B cell (primary cell): ENCODE measurements around the gene DLAT. TPM values are rescaled to one million over a fixed set of nuclear protein-coding genes. Genes with fewer than 3 reads are reported as not detected.

Source experiments
- ATAC-seq: fragments of 200-7000 bp; cut with Tn5 transposase; one replicate; pipeline ENCODE4 v1.10.0; 2021; ENCODE audit warnings: low read depth, mild to moderate bottlenecking, moderate number of reproducible peaks, moderate library complexity
- CTCF ChIA-PET: fragments of 350-600 bp; sonication (Branson Sonifier 250); formaldehyde crosslinking; loops from one replicate; lab custom pipeline; 2021; ENCODE audit warnings: antibody characterized with exemption, inconsistent platforms; lab: Charles Lee
- POLR2A ChIA-PET: fragments of 350-600 bp; sonication (Branson Sonifier 250); formaldehyde crosslinking; loops from one replicate; lab custom pipeline; 2021; ENCODE audit warnings: antibody characterized with exemption; lab: Charles Lee
- DNase-seq: peaks from one replicate; pipeline ENCODE4 v3.0.0; 2013
- H2AFZ ChIP-seq: 2 replicates; pipeline ENCODE4 v1.6.1; 2012; ENCODE audit warnings: mild to moderate bottlenecking, low read depth, low read length; ENCODE audit not compliant: insufficient read depth, poor library complexity, severe bottlenecking
- H3K27ac ChIP-seq, 2 donors: 1 replicate in 1 of 2; 2 replicates in 1 of 2; pipeline ENCODE4 v1.5.1; 2012 to 2013; ENCODE audit warnings: low read length in 2 of 2, mild to moderate bottlenecking in 2 of 2, moderate library complexity in 1 of 2
- H3K27me3 ChIP-seq, 4 experiments: fragments of 200-600 bp in 1 of 4; sonication (generic) in 1 of 4; replicated peaks in 1 of 4; 1 replicate in 2 of 4; 2 replicates in 2 of 4; pipeline versions ENCODE4 v1.6.1 to v1.7.0; 2013 to 2016; ENCODE audit warnings: low read length in 3 of 4, mild to moderate bottlenecking in 2 of 4, mixed read lengths in 1 of 4, moderate library complexity in 1 of 4; ENCODE audit not compliant: insufficient read depth in 4 of 4, control insufficient read depth in 3 of 4; ENCODE audit errors: control extremely low read depth in 1 of 4
- H3K36me3 ChIP-seq, 2 experiments: replicated peaks in 1 of 2; 1 replicate in 1 of 2; 2 replicates in 1 of 2; pipeline versions ENCODE4 v1.6.1 to v1.7.1; 2013; ENCODE audit warnings: low read length in 1 of 2; ENCODE audit not compliant: insufficient read depth in 2 of 2, control insufficient read depth in 1 of 2; ENCODE audit errors: control extremely low read depth in 1 of 2, extremely low read depth in 1 of 2
- H3K4me1 ChIP-seq, 2 donors: fragments of 200-600 bp in 1 of 2; sonication (generic) in 1 of 2; 1 replicate in 1 of 2; 2 replicates in 1 of 2; pipeline versions ENCODE4 v1.5.1 to v1.6.1; 2013 to 2017; ENCODE audit warnings: low read length in 2 of 2; ENCODE audit not compliant: control insufficient read depth in 2 of 2, insufficient read depth in 2 of 2
- H3K4me2 ChIP-seq: replicated peaks from 2 replicates; pipeline ENCODE3; 2012; ENCODE audit warnings: mild to moderate bottlenecking, low read depth, low read length; ENCODE audit not compliant: poor library complexity, severe bottlenecking
- H3K4me3 ChIP-seq, 5 experiments: fragments of 200-600 bp in 1 of 5; sonication (generic) in 1 of 5; 1 replicate in 3 of 5; 2 replicates in 2 of 5; pipeline versions ENCODE4 v1.5.1 to v1.7.0; 2011 to 2016; ENCODE audit warnings: low read length in 4 of 5, mild to moderate bottlenecking in 4 of 5, low read depth in 2 of 5, control low read depth in 1 of 5, moderate library complexity in 1 of 5; ENCODE audit not compliant: insufficient read depth in 1 of 5; ENCODE audit errors: control extremely low read depth in 1 of 5, extremely low read depth in 1 of 5
- H3K79me2 ChIP-seq: fragments of 200-600 bp; sonication (generic); one replicate; pipeline ENCODE4 v1.6.0; 2016; ENCODE audit warnings: low read length; ENCODE audit not compliant: control insufficient read depth, insufficient read depth
- H3K9ac ChIP-seq: fragments of 200-600 bp; sonication (generic); 2 replicates; pipeline ENCODE4 v1.6.1; 2017; ENCODE audit warnings: mild to moderate bottlenecking, low read length, moderate library complexity
- H3K9me3 ChIP-seq, 3 donors: one replicate each; pipeline versions ENCODE4 v1.6.1 to v1.7.1; 2013; ENCODE audit warnings: low read length in 2 of 3; ENCODE audit not compliant: control insufficient read depth in 2 of 3, insufficient read depth in 1 of 3; ENCODE audit errors: control extremely low read depth in 1 of 3
- H4K20me1 ChIP-seq: 2 replicates; pipeline ENCODE4 v1.6.0; 2012; ENCODE audit warnings: mild to moderate bottlenecking, low read length; ENCODE audit not compliant: insufficient read depth, control insufficient read depth, poor library complexity, severe bottlenecking
- H3K27ac Mint-ChIP-seq: one replicate; pipeline ENCODE4 v1.8.0; 2021; ENCODE audit warnings: mixed read lengths
- H3K27me3 Mint-ChIP-seq: one replicate; pipeline ENCODE4 v1.8.0; 2021; ENCODE audit warnings: mixed read lengths
- H3K4me1 Mint-ChIP-seq: one replicate; pipeline ENCODE4 v1.8.0; 2021; ENCODE audit warnings: mixed read lengths
- H3K4me3 Mint-ChIP-seq: one replicate; pipeline ENCODE4 v1.8.0; 2021; ENCODE audit warnings: mixed read lengths
- H3K9me3 Mint-ChIP-seq: one replicate; pipeline ENCODE4 v1.8.0; 2022; ENCODE audit warnings: mixed read lengths; ENCODE audit not compliant: insufficient read depth
- CTCF ChIP-seq: fragments of 200-600 bp; IDR thresholded peaks from one replicate; pipeline ENCODE4 v1.8.0; 2022; ENCODE audit warnings: antibody characterized with exemption, mild to moderate bottlenecking
- EZH2 ChIP-seq: IDR thresholded peaks from 2 replicates; pipeline ENCODE4 v1.6.1; 2012; ENCODE audit warnings: borderline replicate concordance, low read depth, mild to moderate bottlenecking, moderate library complexity, low read length; ENCODE audit not compliant: insufficient read depth, poor library complexity, severe bottlenecking
- WGBS: methylation state at CpG from one replicate; pipeline ENCODE4 v1.1.5; 2013; ENCODE audit warnings: missing lambda C conversion rate; ENCODE audit not compliant: insufficient coverage; 5-methylcytosine and 5-hydroxymethylcytosine counted together
- intact Hi-C: fragments of 100-400 bp; cut with micrococcal nuclease; formaldehyde crosslinking; loops from one replicate; pipeline ENCODE4 v1.10.0; 2022
- polyA plus RNA-seq: library from polyadenylated mRNA; depleted of rRNA; stranded (reverse); fragments of >200 nt; gene quantifications from 2 replicates; pipeline ENCODE4 v1.2.3, GENCODE V29; 2012
- total RNA-seq, 2 donors: library from RNA; stranded (reverse); fragments of 120-200 nt in 1 of 2; gene quantifications; 1 replicate in 1 of 2; 2 replicates in 1 of 2; pipeline versions ENCODE4 v1.2.3 to v1.2.4, GENCODE V29; 2013 to 2022

DLAT gene
- total and polyA plus RNA-seq, 2 donors (not counting 1 experiment from before 2014, with no cell fraction given): 8.9 to 19.8 TPM

- ChIA-PET POLR2A (no interaction called here), CTCF (interaction anchor here (0.7 to 4.6 kb wide), 13 partner anchors 11 to 384 kb away, joined by 3 to 54 read pairs (median 4); partner anchors contain the start of gene DIXDC1)
- no peak for TF ChIP-seq CTCF
- no peak for TF ChIP-seq EZH2
- Mint-ChIP-seq H3K4me1 (peaks cover 7% of the 10 kb centered on the region), H3K27ac (no peak overlapping the region), H3K27me3 (peaks cover 39% of the 10 kb centered on the region), H3K9me3 (no peaks in the 10 kb centered on the region), H3K4me3 (no peak overlapping the region)
- no CpG with 5 or more reads among the region's 1 CpG for WGBS
- intact Hi-C loops: loop anchor here (5.0 kb wide), 1 partner anchor 414 kb away; no protein-coding TSS in a partner anchor
- Histone ChIP-seq H3K4me3 (no peak overlapping the region), H3K79me2 (no peaks in the 10 kb centered on the region), H3K4me2 (no peak overlapping the region), H3K36me3 (no peaks in the 10 kb centered on the region), H2AFZ (no peak overlapping the region), H3K27me3 (peaks cover 0 to 39% (median 28%) of the 10 kb centered on the region in 4 experiments), H3K27ac (no peak overlapping the region), H3K9me3 (no peaks in the 10 kb centered on the region), H3K9ac (no peak overlapping the region), H3K4me1 (peaks cover 8 to 9% of the 10 kb centered on the region in 2 donors), H4K20me1 (no peaks in the 10 kb centered on the region)
- ATAC-seq: no peak
- no peak for DNase-seq
These were observed 43.9 kb upstream of the DLAT start for GRCh38 chr11:111981270-111981669.

GRCh38 chr11:111982019-111982464 is 43.2 kb upstream of the DLAT start:
- peak overlapping the region; percentile 26 for H2AFZ ChIP-seq
- WGBS: 46% methylated on average over 5 of the region's 7 CpGs

More at GRCh38 chr11:111982019-111982464, 43.2 kb upstream of the DLAT start:
- DNase-seq: peak; percentile 47
- peaks cover 7% of the 10 kb centered on the region for H3K4me1 Mint-ChIP-seq
- intact Hi-C loops: loop anchor here (1.0 to 5.0 kb wide), 3 partner anchors 51 to 415 kb away; no protein-coding TSS in a partner anchor
- no peaks in the 10 kb centered on the region for H3K36me3 ChIP-seq
- H3K9me3 ChIP-seq: no peaks in the 10 kb centered on the region
- POLR2A ChIA-PET: no interaction called here
- no peak overlapping the region for H3K4me3 ChIP-seq
- H3K79me2 ChIP-seq: no peaks in the 10 kb centered on the region
- no peak overlapping the region for H3K4me3 Mint-ChIP-seq
- no peaks in the 10 kb centered on the region for H3K9me3 Mint-ChIP-seq
- ATAC-seq: peak; percentile 47
- H3K27ac ChIP-seq: no peak overlapping the region
- CTCF ChIA-PET: interaction anchor here (0.6 to 4.6 kb wide), 16 partner anchors 9 to 385 kb away, joined by 3 to 54 read pairs (median 4); partner anchors contain the start of gene DIXDC1
- H3K27me3 Mint-ChIP-seq: peaks cover 35% of the 10 kb centered on the region
- H3K27me3 ChIP-seq: peaks cover 0 to 33% (median 26%) of the 10 kb centered on the region in 4 experiments
- no peak overlapping the region for H3K4me2 ChIP-seq
- H3K4me1 ChIP-seq: peaks cover 8 to 9% of the 10 kb centered on the region in 2 donors
- peak; percentile 61 for TF ChIP-seq CTCF
- TF ChIP-seq EZH2: no peak
- no peak overlapping the region for H3K27ac Mint-ChIP-seq
- no peaks in the 10 kb centered on the region for H4K20me1 ChIP-seq
- no peak overlapping the region for H3K9ac ChIP-seq
